AG09309 (cell line): Measurements from ENCODE around the gene HMCN1.
A peak's percentile ranks its signal among the peaks of the same experiment; 100 is the strongest.
"Not testable (repeated sequence)": the region's sequence is repeated elsewhere in the genome, so short reads cannot be mapped to it uniquely, and the experiment has no call there.

Source experiments
- DNase-seq: peaks from one replicate; pipeline ENCODE4 v3.0.0-alpha.2; 2010; ENCODE audit warnings: low read depth
- H3K4me3 ChIP-seq: 2 replicates; pipeline ENCODE4 v1.5.1; 2011; ENCODE audit warnings: mild to moderate bottlenecking, low read depth, low read length, moderate library complexity; ENCODE audit not compliant: control insufficient read depth
- TF ChIP-seq, protein P1 (sequence below): IDR thresholded peaks from 2 replicates; pipeline ENCODE4 v1.5.1; 2011; ENCODE audit warnings: mild to moderate bottlenecking, low read depth, low read length, inconsistent platforms; ENCODE audit not compliant: insufficient read depth, control insufficient read depth; ENCODE audit errors: missing control alignments

HMCN1 gene

GRCh38 chr1:185790194-185790735 is 56.1 kb downstream of the HMCN1 start:
- peak; percentile 44 for DNase-seq
- TF ChIP-seq, protein P1, sequence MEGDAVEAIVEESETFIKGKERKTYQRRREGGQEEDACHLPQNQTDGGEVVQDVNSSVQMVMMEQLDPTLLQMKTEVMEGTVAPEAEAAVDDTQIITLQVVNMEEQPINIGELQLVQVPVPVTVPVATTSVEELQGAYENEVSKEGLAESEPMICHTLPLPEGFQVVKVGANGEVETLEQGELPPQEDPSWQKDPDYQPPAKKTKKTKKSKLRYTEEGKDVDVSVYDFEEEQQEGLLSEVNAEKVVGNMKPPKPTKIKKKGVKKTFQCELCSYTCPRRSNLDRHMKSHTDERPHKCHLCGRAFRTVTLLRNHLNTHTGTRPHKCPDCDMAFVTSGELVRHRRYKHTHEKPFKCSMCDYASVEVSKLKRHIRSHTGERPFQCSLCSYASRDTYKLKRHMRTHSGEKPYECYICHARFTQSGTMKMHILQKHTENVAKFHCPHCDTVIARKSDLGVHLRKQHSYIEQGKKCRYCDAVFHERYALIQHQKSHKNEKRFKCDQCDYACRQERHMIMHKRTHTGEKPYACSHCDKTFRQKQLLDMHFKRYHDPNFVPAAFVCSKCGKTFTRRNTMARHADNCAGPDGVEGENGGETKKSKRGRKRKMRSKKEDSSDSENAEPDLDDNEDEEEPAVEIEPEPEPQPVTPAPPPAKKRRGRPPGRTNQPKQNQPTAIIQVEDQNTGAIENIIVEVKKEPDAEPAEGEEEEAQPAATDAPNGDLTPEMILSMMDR: no peak
- H3K4me3 ChIP-seq: no peak overlapping the region

GRCh38 chr1:185792040-185792439 is 57.8 kb downstream of the HMCN1 start:
- TF ChIP-seq, protein P1: no peak
- no peak for DNase-seq
- no peak overlapping the region for H3K4me3 ChIP-seq

DNA sequence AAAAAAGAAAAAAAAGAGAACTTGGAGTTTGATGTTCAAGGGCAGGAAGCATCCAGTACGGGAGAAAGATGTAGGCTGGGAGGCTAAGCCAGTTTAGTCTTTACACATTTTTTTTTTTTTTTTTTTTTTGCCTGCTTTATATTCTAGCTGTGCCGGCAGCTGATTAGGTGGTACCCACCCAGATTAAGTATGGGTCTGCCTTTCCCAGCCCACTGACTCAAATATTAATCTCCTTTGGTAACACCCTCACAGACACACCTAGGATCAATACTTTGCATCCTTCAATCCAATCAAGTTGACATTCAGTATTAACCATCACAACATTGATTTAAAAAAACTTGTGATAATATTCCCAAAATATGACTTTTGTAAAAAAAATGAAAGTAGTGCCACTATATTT is 60.3 kb downstream of the HMCN1 start:
- DNase-seq, H3K4me3 ChIP-seq: not testable (repeated sequence)

GRCh38 chr1:185795181-185795580 is 61.0 kb downstream of the HMCN1 start:
- DNase-seq: peak; percentile 39
- H3K4me3 ChIP-seq: no peak overlapping the region
- TF ChIP-seq, protein P1: no peak

DNA sequence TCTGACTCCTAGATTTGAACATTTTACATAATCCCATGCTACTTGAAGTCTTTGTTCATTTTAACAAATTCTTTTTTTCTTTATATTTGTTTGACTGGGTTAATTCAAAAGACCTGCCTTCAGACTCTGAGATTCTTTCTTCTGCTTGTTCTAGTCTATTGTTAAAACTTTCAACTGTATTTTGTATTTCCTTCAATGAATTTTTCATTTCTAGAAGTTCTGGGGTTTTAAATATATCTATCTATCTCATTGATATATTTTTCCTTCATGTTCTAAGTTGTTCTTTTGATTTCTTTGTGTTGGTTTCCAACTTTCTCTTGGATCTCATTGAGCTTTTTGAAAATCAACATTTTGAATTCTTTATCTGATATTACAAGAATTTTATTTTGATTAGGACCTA is 64.3 kb downstream of the HMCN1 start:
- H3K4me3 ChIP-seq: no peak overlapping the region
- DNase-seq: no peak
- TF ChIP-seq, protein P1: no peak

GRCh38 chr1:185803241-185803640 is 69.0 kb downstream of the HMCN1 start:
- TF ChIP-seq, protein P1: no peak

GRCh38 chr1:185804206-185804605 is 70.0 kb downstream of the HMCN1 start:
- DNase-seq: no peak
- H3K4me3 ChIP-seq: no peak overlapping the region
- TF ChIP-seq, protein P1: no peak

More at GRCh38 chr1:185803241-185803640, 69.0 kb downstream of the HMCN1 start:
- H3K4me3 ChIP-seq: no peak overlapping the region
- no peak for DNase-seq
